ENCODE data around the gene RAD51B. TPM values are rescaled to one million over a fixed set of nuclear protein-coding genes. Genes with fewer than 3 reads are reported as not detected.
A peak's percentile ranks its signal among the peaks of the same experiment; 100 is the strongest.

Gene RAD51B
- total and polyA plus RNA-seq, 9 of the 15 experiments (the other 6 are each of a cell fraction or from before 2014, with no cell fraction given), result 8.5 to 17.3 (median 11.3) TPM

GRCh38 chr14:68625366-68626090, 805.9 kb downstream of the RAD51B start:
- Histone ChIP-seq H3K9ac (ENCODE audit: insufficient read depth in 1 of 2, low read depth in 2 of 2, low read length in 2 of 2) (no peak overlapping the region), H3K4me1 (replicated peaks in 1 of 2; ENCODE audit: control insufficient read depth in 2 of 2, insufficient read depth in 2 of 2, low read length in 2 of 2) (peaks cover 13 to 15% of the 10 kb centered on the region in 2 experiments), H3K4me2 (ENCODE audit: insufficient read depth, low read length) (no peak overlapping the region), H3K27ac (ENCODE audit: extremely low read depth, low read depth, low read length) (no peak overlapping the region), H2AFZ (ENCODE audit: low read depth, low read length) (no peak overlapping the region), H3K4me3 (no peak overlapping the region), H3K9me3 (replicated peaks; ENCODE audit: control insufficient read depth, insufficient read depth, low read depth, low read length) (no peaks in the 10 kb centered on the region), H4K20me1 (replicated peaks; ENCODE audit: control insufficient read depth, insufficient read depth, low read length) (no peaks in the 10 kb centered on the region), H3K36me3 (ENCODE audit: control insufficient read depth, insufficient read depth, low read length) (no peaks in the 10 kb centered on the region), H3K27me3 (ENCODE audit: control insufficient read depth in 2 of 2, insufficient read depth in 2 of 2, low read length in 2 of 2) (no peaks in the 10 kb centered on the region), H3K79me2 (ENCODE audit: control insufficient read depth, insufficient read depth, low read length) (no peaks in the 10 kb centered on the region), H3K9me1 (ENCODE audit: control insufficient read depth, insufficient read depth, low read length) (no peaks in the 10 kb centered on the region)
- BruUV-seq (replicated peaks), result no TSS peak
- 31% methylated on average over 5 of the region's 7 CpGs for WGBS (ENCODE audit: insufficient coverage, low coverage, missing lambda C conversion rate)
- intact Hi-C loops (cut with micrococcal nuclease), result no loop called here
- CTCF ChIA-PET (ENCODE audit: low intra/inter-chr PET ratio), result no interaction called here
- FAIRE-seq (no peak), DNase-seq (ENCODE audit: extremely low read depth in 1 of 4, low spot score in 3 of 4) (no peak), ATAC-seq (no peak)
- in situ Hi-C loops (cut with MboI), result no loop called here
- POLR2A ChIA-PET, result interaction anchor here (0.6 kb wide), 2 partner anchors 168 to 182 kb away, joined by 3 read pairs; no protein-coding TSS in a partner anchor
- TF ChIP-seq ZFPM2 (CRISPR knock-in tag; IDR thresholded peaks at IDR 0.05) (no peak), KAT8 (IDR thresholded peaks at IDR 0.05; ENCODE audit: low read depth) (no peak), NR1H2 (CRISPR knock-in tag; IDR thresholded peaks at IDR 0.05) (no peak)

DNA sequence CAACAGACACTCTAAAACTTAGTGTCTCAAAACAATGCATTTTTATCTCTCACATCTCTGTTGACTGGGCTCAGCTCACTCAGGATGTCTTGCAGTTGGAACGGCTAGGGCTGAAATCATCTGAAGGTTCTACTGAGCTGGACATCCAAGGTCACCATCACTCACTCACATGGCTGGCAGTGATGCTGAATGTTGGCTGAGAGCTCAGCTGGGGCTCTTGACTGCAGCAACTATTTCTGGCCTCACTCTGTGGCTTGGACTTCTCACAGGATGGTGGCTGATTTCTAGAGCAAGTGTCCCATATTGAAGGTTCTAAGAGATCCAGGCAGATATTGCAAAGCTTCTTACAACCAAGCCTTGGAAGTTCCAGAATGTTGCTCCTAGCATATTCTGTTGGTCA, 806.8 kb downstream of the RAD51B start:
- no peaks in the 10 kb centered on the region for H3K36me3 ChIP-seq (ENCODE audit: control insufficient read depth, insufficient read depth, low read length)
- WGBS (ENCODE audit: insufficient coverage, low coverage, missing lambda C conversion rate), result 42% methylated on average over 1 of the region's 1 CpG
- TF ChIP-seq MECOM (CRISPR knock-in tag; IDR thresholded peaks at IDR 0.05), result no peak
- TF ChIP-seq GATA2 (CRISPR knock-in tag; IDR thresholded peaks at IDR 0.05), result 0 out of 2 replicates have a peak, but pooled peaks have one; percentile 16
- intact Hi-C loops (cut with micrococcal nuclease), result no loop called here
- ATAC-seq (no peak), FAIRE-seq (no peak), DNase-seq (ENCODE audit: extremely low read depth in 1 of 4, low spot score in 3 of 4) (no peak)
- no peaks in the 10 kb centered on the region for H4K20me1 ChIP-seq (replicated peaks; ENCODE audit: control insufficient read depth, insufficient read depth, low read length)
- ChIA-PET CTCF (ENCODE audit: low intra/inter-chr PET ratio) (no interaction called here), POLR2A (interaction anchor here (0.6 kb wide), 1 partner anchor 382 kb away, joined by 3 read pairs; no protein-coding TSS in a partner anchor)
- no peak overlapping the region for H3K27ac ChIP-seq (ENCODE audit: extremely low read depth, low read depth, low read length)
- H3K4me2 ChIP-seq (ENCODE audit: insufficient read depth, low read length), result no peak overlapping the region
- H3K79me2 ChIP-seq (ENCODE audit: control insufficient read depth, insufficient read depth, low read length), result no peaks in the 10 kb centered on the region
- H2AFZ ChIP-seq (ENCODE audit: low read depth, low read length), result no peak overlapping the region
- no peaks in the 10 kb centered on the region for H3K9me1 ChIP-seq (ENCODE audit: control insufficient read depth, insufficient read depth, low read length)
- no TSS peak for BruUV-seq (replicated peaks)
- no peaks in the 10 kb centered on the region for H3K9me3 ChIP-seq (replicated peaks; ENCODE audit: control insufficient read depth, insufficient read depth, low read depth, low read length)
- peaks cover 10 to 16% of the 10 kb centered on the region in 2 experiments; a peak in 4 of 5 replicates for H3K4me1 ChIP-seq (replicated peaks in 1 of 2; ENCODE audit: control insufficient read depth in 2 of 2, insufficient read depth in 2 of 2, low read length in 2 of 2)
- H3K9ac ChIP-seq (ENCODE audit: insufficient read depth in 1 of 2, low read depth in 2 of 2, low read length in 2 of 2), result no peak overlapping the region
- in situ Hi-C loops (cut with MboI), result no loop called here
- H3K4me3 ChIP-seq, result no peak overlapping the region
- no peaks in the 10 kb centered on the region for H3K27me3 ChIP-seq (ENCODE audit: control insufficient read depth in 2 of 2, insufficient read depth in 2 of 2, low read length in 2 of 2)

All from K562 (cell line).